ENCODE results near the gene PTPRD.

Gene PTPRD

DNA sequence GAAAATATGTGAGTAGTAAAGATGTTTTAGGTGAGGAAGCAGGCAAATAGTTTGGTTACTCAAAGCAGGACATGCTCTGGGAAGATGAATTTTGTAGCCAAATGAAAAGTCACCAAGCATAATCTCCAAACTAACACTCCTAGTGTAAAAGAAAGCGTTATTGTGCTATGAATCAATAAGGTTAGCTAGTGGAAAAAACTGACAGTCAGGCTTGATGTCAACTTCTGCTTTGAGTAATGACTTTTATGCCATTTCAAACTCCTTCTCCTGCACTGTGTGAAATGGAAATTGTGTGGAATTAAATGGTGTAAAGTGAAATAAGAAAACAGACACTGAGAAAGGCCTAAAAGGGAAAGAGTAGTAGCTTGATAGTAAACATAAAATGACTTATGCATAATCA, 2176.0 kb downstream of the PTPRD start:
- no peak for DNase-seq (ENCODE audit: low spot score)
- in situ Hi-C loops (cut with MboI; ENCODE audit: low sequenced_read_pairs, unreplicated experiment), result no loop called here
- TF ChIP-seq, protein P1, sequence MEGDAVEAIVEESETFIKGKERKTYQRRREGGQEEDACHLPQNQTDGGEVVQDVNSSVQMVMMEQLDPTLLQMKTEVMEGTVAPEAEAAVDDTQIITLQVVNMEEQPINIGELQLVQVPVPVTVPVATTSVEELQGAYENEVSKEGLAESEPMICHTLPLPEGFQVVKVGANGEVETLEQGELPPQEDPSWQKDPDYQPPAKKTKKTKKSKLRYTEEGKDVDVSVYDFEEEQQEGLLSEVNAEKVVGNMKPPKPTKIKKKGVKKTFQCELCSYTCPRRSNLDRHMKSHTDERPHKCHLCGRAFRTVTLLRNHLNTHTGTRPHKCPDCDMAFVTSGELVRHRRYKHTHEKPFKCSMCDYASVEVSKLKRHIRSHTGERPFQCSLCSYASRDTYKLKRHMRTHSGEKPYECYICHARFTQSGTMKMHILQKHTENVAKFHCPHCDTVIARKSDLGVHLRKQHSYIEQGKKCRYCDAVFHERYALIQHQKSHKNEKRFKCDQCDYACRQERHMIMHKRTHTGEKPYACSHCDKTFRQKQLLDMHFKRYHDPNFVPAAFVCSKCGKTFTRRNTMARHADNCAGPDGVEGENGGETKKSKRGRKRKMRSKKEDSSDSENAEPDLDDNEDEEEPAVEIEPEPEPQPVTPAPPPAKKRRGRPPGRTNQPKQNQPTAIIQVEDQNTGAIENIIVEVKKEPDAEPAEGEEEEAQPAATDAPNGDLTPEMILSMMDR (IDR thresholded peaks at IDR 0.05; ENCODE audit: borderline replicate concordance, control extremely low read depth, extremely low read depth, insufficient read depth, missing control alignments), result no peak

DNA sequence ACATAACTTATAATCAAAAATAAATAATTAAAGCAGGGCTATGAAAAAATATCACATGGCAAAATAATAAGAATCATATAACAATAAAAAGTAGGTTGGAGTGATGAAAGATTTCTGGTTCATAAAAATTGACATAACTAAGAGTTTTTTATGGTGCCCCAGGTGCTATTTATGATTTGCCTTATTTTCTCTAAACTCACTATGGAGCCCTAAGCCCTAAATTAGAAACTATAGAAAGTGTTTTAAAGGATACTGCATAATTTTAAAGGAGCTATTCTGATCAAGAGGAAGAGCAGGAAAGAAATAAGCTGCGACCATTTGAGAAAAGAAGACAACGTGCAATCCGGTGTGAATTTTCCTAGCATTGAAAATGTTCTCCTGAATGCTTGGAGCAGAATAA, 2178.2 kb downstream of the PTPRD start:
- in situ Hi-C loops (cut with MboI; ENCODE audit: low sequenced_read_pairs, unreplicated experiment), result no loop called here
- DNase-seq (ENCODE audit: low spot score), result no peak
- TF ChIP-seq, protein P1 (IDR thresholded peaks at IDR 0.05; ENCODE audit: borderline replicate concordance, control extremely low read depth, extremely low read depth, insufficient read depth, missing control alignments), result no peak

DNA sequence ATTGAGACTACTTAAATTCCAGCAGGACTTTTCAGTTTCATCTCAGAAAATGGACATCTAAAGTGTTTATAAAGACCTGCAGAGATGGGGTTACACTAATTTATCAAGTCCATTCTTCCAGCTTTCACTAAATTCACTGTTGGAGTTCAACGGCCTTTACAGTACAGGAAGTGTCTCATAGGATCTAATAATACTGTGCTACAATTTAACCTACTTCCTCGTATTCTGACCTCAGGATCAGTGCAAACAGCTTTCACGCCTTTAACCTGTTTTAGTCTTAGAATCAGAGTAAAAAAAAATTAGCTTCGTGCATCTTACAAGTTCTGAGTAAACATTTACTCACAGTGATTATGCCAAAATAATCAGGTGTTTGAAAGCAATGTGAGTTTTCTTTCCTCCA, 2180.6 kb downstream of the PTPRD start:
- DNase-seq (ENCODE audit: low spot score), result no peak
- TF ChIP-seq, protein P1 (IDR thresholded peaks at IDR 0.05; ENCODE audit: borderline replicate concordance, control extremely low read depth, extremely low read depth, insufficient read depth, missing control alignments), result no peak
- in situ Hi-C loops (cut with MboI; ENCODE audit: low sequenced_read_pairs, unreplicated experiment), result no loop called here

DNA sequence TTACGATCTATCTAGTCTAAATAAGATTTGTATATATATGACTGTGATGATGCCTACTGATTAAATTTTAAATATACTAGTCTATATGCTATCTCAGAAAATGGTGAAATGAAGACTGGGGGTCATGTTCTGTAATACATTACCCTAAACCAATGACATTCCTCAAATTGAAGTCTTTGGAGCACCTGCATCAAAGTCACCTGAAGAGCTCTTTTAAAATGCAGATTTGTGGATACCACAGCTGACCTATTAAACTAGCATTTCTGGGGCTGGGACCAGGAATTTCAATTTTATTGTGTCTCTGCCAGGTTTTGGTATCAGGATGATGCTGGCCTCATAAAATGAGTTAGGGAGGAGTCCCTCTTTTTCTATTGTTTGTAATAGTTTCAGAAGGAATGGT, 2181.3 kb downstream of the PTPRD start:
- DNase-seq (ENCODE audit: low spot score), result no peak
- in situ Hi-C loops (cut with MboI; ENCODE audit: low sequenced_read_pairs, unreplicated experiment), result no loop called here
- TF ChIP-seq, protein P1 (IDR thresholded peaks at IDR 0.05; ENCODE audit: borderline replicate concordance, control extremely low read depth, extremely low read depth, insufficient read depth, missing control alignments), result no peak

DNA sequence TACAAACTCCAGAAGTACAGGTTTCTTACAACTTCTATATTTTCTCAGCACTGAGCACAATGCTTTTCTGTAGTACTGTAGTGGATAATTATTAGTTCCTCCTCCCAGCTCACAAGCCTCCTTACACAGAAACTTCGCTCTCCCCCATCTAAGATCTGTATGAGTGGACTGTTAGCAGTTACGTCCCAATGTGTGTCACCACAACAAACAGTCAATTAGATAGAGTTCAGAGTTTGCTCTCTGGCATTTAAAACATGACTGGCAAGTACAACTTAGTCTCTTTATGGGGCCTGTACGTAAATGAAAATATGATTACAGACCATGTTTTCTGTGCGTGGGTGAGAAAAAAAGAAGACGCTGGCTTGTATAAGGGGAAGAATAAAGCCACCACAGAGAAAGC, 2181.9 kb downstream of the PTPRD start:
- DNase-seq (ENCODE audit: low spot score), result no peak
- TF ChIP-seq, protein P1 (IDR thresholded peaks at IDR 0.05; ENCODE audit: borderline replicate concordance, control extremely low read depth, extremely low read depth, insufficient read depth, missing control alignments), result no peak
- in situ Hi-C loops (cut with MboI; ENCODE audit: low sequenced_read_pairs, unreplicated experiment), result no loop called here

DNA sequence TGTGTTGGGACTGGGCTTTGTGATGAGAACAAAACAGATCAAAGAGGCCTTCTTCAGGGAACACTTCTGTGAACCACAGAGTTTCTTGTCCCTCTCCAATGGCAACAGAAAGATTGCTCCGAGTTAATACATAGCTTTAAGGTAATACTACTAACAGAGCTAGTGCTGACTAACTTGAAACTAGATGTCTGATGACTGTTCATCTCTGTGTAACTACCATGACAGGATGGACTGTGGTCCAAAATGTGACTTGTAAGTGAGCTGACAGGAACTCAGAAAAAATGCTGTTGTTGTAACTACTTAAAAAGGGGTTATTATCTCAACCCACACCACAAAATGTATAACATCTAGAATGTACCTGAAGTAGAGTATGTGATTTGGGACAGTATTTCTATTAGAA, 2183.0 kb downstream of the PTPRD start:
- TF ChIP-seq, protein P1 (IDR thresholded peaks at IDR 0.05; ENCODE audit: borderline replicate concordance, control extremely low read depth, extremely low read depth, insufficient read depth, missing control alignments), result no peak
- in situ Hi-C loops (cut with MboI; ENCODE audit: low sequenced_read_pairs, unreplicated experiment), result no loop called here
- no peak for DNase-seq (ENCODE audit: low spot score)

DNA sequence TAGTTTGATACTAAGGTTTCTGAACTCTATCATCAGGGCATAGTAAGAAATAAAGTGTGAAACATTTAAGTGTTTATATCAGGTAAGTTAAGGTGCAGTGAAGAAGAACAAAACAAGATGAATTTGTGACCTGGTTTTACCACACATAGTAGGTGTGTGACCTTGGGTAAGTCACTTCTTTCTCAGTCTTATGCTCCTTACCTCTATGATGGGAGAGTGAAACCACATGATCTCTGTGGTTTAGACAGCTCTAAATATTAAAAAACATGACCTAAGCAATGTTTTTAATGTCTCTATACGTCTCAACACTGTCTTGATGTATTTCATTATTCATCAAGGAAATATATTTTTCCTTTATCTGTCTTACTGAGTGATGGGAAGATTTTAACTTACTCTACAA, 2183.6 kb downstream of the PTPRD start:
- in situ Hi-C loops (cut with MboI; ENCODE audit: low sequenced_read_pairs, unreplicated experiment), result no loop called here
- DNase-seq (ENCODE audit: low spot score), result no peak
- TF ChIP-seq, protein P1 (IDR thresholded peaks at IDR 0.05; ENCODE audit: borderline replicate concordance, control extremely low read depth, extremely low read depth, insufficient read depth, missing control alignments), result no peak

Data from GM13976 (cell line).